ENCODE results near the gene GLTP. TPM values are rescaled to one million over a fixed set of nuclear protein-coding genes. Genes with fewer than 3 reads are reported as not detected.

Gene GLTP
- total and polyA plus RNA-seq, 2 of the 13 experiments (the other 11 are each of a cell fraction or from before 2014, with no cell fraction given): 10.7 to 12.9 TPM

- TF ChIP-seq ZNF598 (CRISPR knock-in tag; IDR thresholded peaks at IDR 0.05; ENCODE audit: borderline replicate concordance) (peak; percentile 23; the same call in 1 of the 2 replicates), ZNF232 (CRISPR knock-in tag; IDR thresholded peaks at IDR 0.05; ENCODE audit: borderline replicate concordance) (0 out of 2 replicates have a peak, but pooled peaks have one; percentile 23), SOX13 (IDR thresholded peaks at IDR 0.05) (no peak), SOX13 (CRISPR knock-in tag; conservative IDR thresholded peaks at IDR 0.05 in 1 of 2, IDR thresholded peaks at IDR 0.05 in 1 of 2) (peak in 1 of 2 experiments; percentile 5; a peak in 1 of 4 replicates), NFYB (CRISPR knock-in tag; IDR thresholded peaks at IDR 0.05) (peak; percentile 12; the same call in 1 of the 2 replicates), HIC2 (CRISPR knock-in tag; IDR thresholded peaks at IDR 0.05; ENCODE audit: low read depth) (0 out of 2 replicates have a peak, but pooled peaks have one; percentile 30), POLR2AphosphoS5 (IDR thresholded peaks at IDR 0.05; ENCODE audit: low read depth, low read length) (no peak), ZNF234 (CRISPR knock-in tag; conservative IDR thresholded peaks at IDR 0.05) (no peak), YY1 (IDR thresholded peaks at IDR 0.05; ENCODE audit: insufficient read depth, insufficient replicate concordance, low read depth, low read length) (peak; percentile 75), NONO (IDR thresholded peaks at IDR 0.05) (no peak), NONO (CRISPR knock-in tag; conservative IDR thresholded peaks at IDR 0.05) (peak; percentile 80), GATAD2A (CRISPR knock-in tag; IDR thresholded peaks at IDR 0.05) (peak; percentile 33; the same call in 1 of the 2 replicates), TBX2 (CRISPR knock-in tag; IDR thresholded peaks at IDR 0.05; ENCODE audit: borderline replicate concordance) (peak; percentile 19; the same call in 1 of the 2 replicates), ZFP62 (CRISPR knock-in tag; IDR thresholded peaks at IDR 0.05) (no peak), PCBP1 (IDR thresholded peaks at IDR 0.05; ENCODE audit: borderline replicate concordance, low read depth, low read length) (0 out of 2 replicates have a peak, but pooled peaks have one; percentile 40), ZNF619 (CRISPR knock-in tag; IDR thresholded peaks at IDR 0.05) (peak; percentile 68; the same call in 1 of the 2 replicates), DDIT3 (CRISPR knock-in tag; IDR thresholded peaks at IDR 0.05) (no peak), HCFC1 (IDR thresholded peaks at IDR 0.05; ENCODE audit: low read depth, low read length) (no peak), EED (CRISPR knock-in tag; IDR thresholded peaks at IDR 0.05) (no peak), RNF2 (conservative IDR thresholded peaks at IDR 0.05; ENCODE audit: low read depth) (no peak), ZNF891 (CRISPR knock-in tag; IDR thresholded peaks at IDR 0.05) (no peak)
- TF ChIP-seq, protein P1, sequence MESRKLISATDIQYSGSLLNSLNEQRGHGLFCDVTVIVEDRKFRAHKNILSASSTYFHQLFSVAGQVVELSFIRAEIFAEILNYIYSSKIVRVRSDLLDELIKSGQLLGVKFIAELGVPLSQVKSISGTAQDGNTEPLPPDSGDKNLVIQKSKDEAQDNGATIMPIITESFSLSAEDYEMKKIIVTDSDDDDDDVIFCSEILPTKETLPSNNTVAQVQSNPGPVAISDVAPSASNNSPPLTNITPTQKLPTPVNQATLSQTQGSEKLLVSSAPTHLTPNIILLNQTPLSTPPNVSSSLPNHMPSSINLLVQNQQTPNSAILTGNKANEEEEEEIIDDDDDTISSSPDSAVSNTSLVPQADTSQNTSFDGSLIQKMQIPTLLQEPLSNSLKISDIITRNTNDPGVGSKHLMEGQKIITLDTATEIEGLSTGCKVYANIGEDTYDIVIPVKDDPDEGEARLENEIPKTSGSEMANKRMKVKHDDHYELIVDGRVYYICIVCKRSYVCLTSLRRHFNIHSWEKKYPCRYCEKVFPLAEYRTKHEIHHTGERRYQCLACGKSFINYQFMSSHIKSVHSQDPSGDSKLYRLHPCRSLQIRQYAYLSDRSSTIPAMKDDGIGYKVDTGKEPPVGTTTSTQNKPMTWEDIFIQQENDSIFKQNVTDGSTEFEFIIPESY (CRISPR knock-in tag; IDR thresholded peaks at IDR 0.05): 0 out of 2 replicates have a peak, but pooled peaks have one; percentile 56
- TF ChIP-seq, protein P2, sequence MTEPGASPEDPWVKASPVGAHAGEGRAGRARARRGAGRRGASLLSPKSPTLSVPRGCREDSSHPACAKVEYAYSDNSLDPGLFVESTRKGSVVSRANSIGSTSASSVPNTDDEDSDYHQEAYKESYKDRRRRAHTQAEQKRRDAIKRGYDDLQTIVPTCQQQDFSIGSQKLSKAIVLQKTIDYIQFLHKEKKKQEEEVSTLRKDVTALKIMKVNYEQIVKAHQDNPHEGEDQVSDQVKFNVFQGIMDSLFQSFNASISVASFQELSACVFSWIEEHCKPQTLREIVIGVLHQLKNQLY (CRISPR knock-in tag; IDR thresholded peaks at IDR 0.05): no peak
- TF ChIP-seq, protein P3, sequence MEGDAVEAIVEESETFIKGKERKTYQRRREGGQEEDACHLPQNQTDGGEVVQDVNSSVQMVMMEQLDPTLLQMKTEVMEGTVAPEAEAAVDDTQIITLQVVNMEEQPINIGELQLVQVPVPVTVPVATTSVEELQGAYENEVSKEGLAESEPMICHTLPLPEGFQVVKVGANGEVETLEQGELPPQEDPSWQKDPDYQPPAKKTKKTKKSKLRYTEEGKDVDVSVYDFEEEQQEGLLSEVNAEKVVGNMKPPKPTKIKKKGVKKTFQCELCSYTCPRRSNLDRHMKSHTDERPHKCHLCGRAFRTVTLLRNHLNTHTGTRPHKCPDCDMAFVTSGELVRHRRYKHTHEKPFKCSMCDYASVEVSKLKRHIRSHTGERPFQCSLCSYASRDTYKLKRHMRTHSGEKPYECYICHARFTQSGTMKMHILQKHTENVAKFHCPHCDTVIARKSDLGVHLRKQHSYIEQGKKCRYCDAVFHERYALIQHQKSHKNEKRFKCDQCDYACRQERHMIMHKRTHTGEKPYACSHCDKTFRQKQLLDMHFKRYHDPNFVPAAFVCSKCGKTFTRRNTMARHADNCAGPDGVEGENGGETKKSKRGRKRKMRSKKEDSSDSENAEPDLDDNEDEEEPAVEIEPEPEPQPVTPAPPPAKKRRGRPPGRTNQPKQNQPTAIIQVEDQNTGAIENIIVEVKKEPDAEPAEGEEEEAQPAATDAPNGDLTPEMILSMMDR (CRISPR knock-in tag; IDR thresholded peaks at IDR 0.05): peak; percentile 100
Observed at GRCh38 chr12:109844983-109845823, 35.1 kb downstream of the GLTP start (continued).
